GM12878 (cell line): Measurements from ENCODE around the gene PDZD2. TPM values are rescaled to one million over a fixed set of nuclear protein-coding genes. Genes with fewer than 3 reads are reported as not detected.

ENCODE experiments used
- ATAC-seq: fragments of 200-7000 bp; cut with Tn5 transposase; 3 replicates; pipeline ENCODE4 v1.9.1; 2020; ENCODE audit warnings: mild to moderate bottlenecking, moderate library complexity
- BruUV-seq: library from RNA; stranded (reverse); fragments of 400-500 nt; replicated peaks from 2 replicates; lab custom pipeline; 2021; lab: Mats Ljungman, UMichigan
- CTCF ChIA-PET: fragments of 300-600 bp; sonication (Branson Sonifier 250); formaldehyde crosslinking; extraction: SDS; loops from one replicate; lab custom pipeline; 2021; ENCODE audit warnings: inconsistent platforms; lab: Yijun Ruan, JAX
- POLR2A ChIA-PET: fragments of 350-600 bp; formaldehyde crosslinking; extraction: SDS; loops from one replicate; lab custom pipeline; 2021; ENCODE audit warnings: inconsistent platforms; lab: Charles Lee
- RAD21 ChIA-PET: fragments of 300-600 bp; sonication (Branson Sonifier 250); formaldehyde crosslinking; loops from one replicate; lab custom pipeline; 2023; ENCODE audit warnings: antibody characterized with exemption; ENCODE audit not compliant: unreplicated experiment; lab: Charles Lee
- SMC1A ChIA-PET: fragments of 300-600 bp; sonication (Branson Sonifier 250); formaldehyde crosslinking; loops from one replicate; lab custom pipeline; 2023; ENCODE audit not compliant: unreplicated experiment, uncharacterized antibody; lab: Charles Lee
- DNase-seq: peaks from one replicate; pipeline ENCODE4 v3.0.0-alpha.2; 2011; ENCODE audit warnings: low read depth, low spot score
- FAIRE-seq: peaks from 3 replicates; lab custom pipeline; 2011; peaks lifted over from hg19 to GRCh38; lab: Jason Lieb, UNC
- H2AFZ ChIP-seq: 2 replicates; pipeline ENCODE4 v1.6.0; 2011; ENCODE audit warnings: low read depth, low read length, control low read depth; ENCODE audit not compliant: control insufficient read depth
- H3K27ac ChIP-seq: 2 replicates; pipeline ENCODE4 v1.5.1; 2011; ENCODE audit warnings: control low read depth; ENCODE audit not compliant: control insufficient read depth, insufficient read depth
- H3K27me3 ChIP-seq, 2 experiments: replicated peaks in 1 of 2; 2 replicates each; pipeline versions ENCODE4 v1.6.0 to v1.6.1; 2011; ENCODE audit warnings: low read length in 1 of 2; ENCODE audit not compliant: control insufficient read depth in 2 of 2, insufficient read depth in 2 of 2
- H3K36me3 ChIP-seq, 2 experiments: 2 replicates each; pipeline ENCODE4 v1.5.1; 2011; ENCODE audit warnings: low read length in 1 of 2; ENCODE audit not compliant: control insufficient read depth in 2 of 2, insufficient read depth in 2 of 2
- H3K4me1 ChIP-seq: 2 replicates; pipeline ENCODE4 v1.6.1; 2011; ENCODE audit warnings: mild to moderate bottlenecking, low read length, moderate library complexity, mixed read lengths; ENCODE audit not compliant: control insufficient read depth, insufficient read depth
- H3K4me2 ChIP-seq: 2 replicates; pipeline ENCODE4 v1.6.0; 2011; ENCODE audit warnings: control low read depth; ENCODE audit not compliant: control insufficient read depth, insufficient read depth
- H3K4me3 ChIP-seq: fragments of 200-600 bp; sonication (generic); 2 replicates; pipeline ENCODE4 v1.5.1; 2016
- H3K79me2 ChIP-seq: 2 replicates; pipeline ENCODE4 v1.6.0; 2011; ENCODE audit warnings: low read length; ENCODE audit not compliant: control insufficient read depth, insufficient read depth
- H3K9ac ChIP-seq: 2 replicates; pipeline ENCODE4 v1.8.0; 2011; ENCODE audit warnings: low read length, control low read depth, mixed read lengths; ENCODE audit not compliant: control insufficient read depth, insufficient read depth
- H3K9me3 ChIP-seq: replicated peaks from 3 replicates; pipeline ENCODE4 v1.5.1; 2011; ENCODE audit warnings: mild to moderate bottlenecking, low read length; ENCODE audit not compliant: control insufficient read depth, insufficient read depth
- H4K20me1 ChIP-seq: 2 replicates; pipeline ENCODE4 v1.6.0; 2011; ENCODE audit not compliant: control insufficient read depth, insufficient read depth
- ATF7 ChIP-seq: fragments of 450-650 bp; IDR thresholded peaks from 2 replicates; pipeline ENCODE4 v1.6.1; 2016; ENCODE audit warnings: low read depth, mild to moderate bottlenecking
- BRCA1 ChIP-seq: IDR thresholded peaks from 2 replicates; pipeline ENCODE4 v1.6.1; 2011; ENCODE audit warnings: low read depth, low read length, improper control_type of control experiment
- CTCF ChIP-seq, 3 experiments: IDR thresholded peaks in 2 of 3; conservative IDR thresholded peaks in 1 of 3; 2 replicates each; pipeline ENCODE4 v1.5.1; 2011; ENCODE audit warnings: low read depth in 3 of 3, low read length in 3 of 3, mild to moderate bottlenecking in 3 of 3, control low read depth in 2 of 3, moderate library complexity in 2 of 3, inconsistent platforms in 1 of 3, mixed read lengths in 1 of 3; ENCODE audit not compliant: control insufficient read depth in 2 of 3, insufficient read depth in 1 of 3; ENCODE audit errors: extremely low read depth in 1 of 3
- FOXM1 ChIP-seq: IDR thresholded peaks from 2 replicates; pipeline ENCODE4 v1.6.1; 2012; ENCODE audit warnings: low read depth, mild to moderate bottlenecking, inconsistent platforms, low read length, moderate library complexity
- IRF3 ChIP-seq: fragments of 450-650 bp; IDR thresholded peaks from 2 replicates; pipeline ENCODE4 v1.6.1; 2014; ENCODE audit warnings: mild to moderate bottlenecking
- IRF5 ChIP-seq: fragments of 450-650 bp; IDR thresholded peaks from 2 replicates; pipeline ENCODE4 v1.6.1; 2017; ENCODE audit warnings: borderline replicate concordance
- JUNB ChIP-seq: IDR thresholded peaks from 2 replicates; pipeline ENCODE4 v1.6.1; 2016; ENCODE audit warnings: antibody characterized with exemption, mild to moderate bottlenecking
- MLLT1 ChIP-seq: fragments of 450-650 bp; IDR thresholded peaks from 2 replicates; pipeline ENCODE4 v1.6.1; 2016; ENCODE audit warnings: mild to moderate bottlenecking
- NFIC ChIP-seq: IDR thresholded peaks from 2 replicates; pipeline ENCODE4 v1.6.1; 2012; ENCODE audit warnings: low read depth, mild to moderate bottlenecking, inconsistent platforms, low read length, moderate library complexity
- NKRF ChIP-seq: fragments of 450-650 bp; conservative IDR thresholded peaks from 2 replicates; pipeline ENCODE4 v1.6.1; 2017; ENCODE audit warnings: mild to moderate bottlenecking, moderate library complexity
- RELB ChIP-seq: fragments of 450-650 bp; IDR thresholded peaks from 2 replicates; pipeline ENCODE4 v1.6.1; 2017; ENCODE audit warnings: low read depth, mild to moderate bottlenecking, moderate library complexity
- SMAD1 ChIP-seq: fragments of 450-650 bp; IDR thresholded peaks from 2 replicates; pipeline ENCODE4 v1.6.1; 2018; ENCODE audit warnings: mild to moderate bottlenecking, low read depth; ENCODE audit not compliant: partially characterized antibody
- SMAD5 ChIP-seq: IDR thresholded peaks from 2 replicates; pipeline ENCODE4 v1.6.1; 2016; ENCODE audit warnings: antibody characterized with exemption, low read depth
- TCF7 ChIP-seq: IDR thresholded peaks from 2 replicates; pipeline ENCODE4 v1.6.1; 2014; ENCODE audit warnings: antibody characterized with exemption, borderline replicate concordance
- YY1 ChIP-seq: IDR thresholded peaks from 2 replicates; pipeline ENCODE4 v1.6.1; 2011; ENCODE audit warnings: low read depth, mild to moderate bottlenecking, low read length
- WGBS: methylation state at CpG from one replicate; pipeline ENCODE4 v1.1.6; 2016; ENCODE audit warnings: low lambda C conversion rate; ENCODE audit not compliant: insufficient replicate concordance, insufficient coverage; ENCODE audit errors: missing lambda C conversion rate; 5-methylcytosine and 5-hydroxymethylcytosine counted together
- in situ Hi-C: fragments of 300-500 bp; cut with MboI; formaldehyde crosslinking; loops from 9 replicates; pipeline ENCODE4 v1.14.3; 2018; ENCODE audit warnings: mixed read lengths
- intact Hi-C: fragments of 100-400 bp; cut with micrococcal nuclease; formaldehyde crosslinking; loops from one replicate; pipeline ENCODE4 v1.14.2; 2022; ENCODE audit not compliant: unreplicated experiment
- polyA plus RNA-seq, 11 experiments: library from polyadenylated mRNA; depleted of rRNA in 4 of 11; unstranded in 6 of 11; stranded (reverse) in 5 of 11; fragments of >200 nt; fragmentation: Nextera tagmentation in 4 of 11; fragmentation: Illumina TruSeq in 1 of 11; extraction: Ambion mirVana in 4 of 11; extraction: Trizol in 1 of 11; gene quantifications; 1 replicate in 1 of 11; 2 replicates in 10 of 11; pipeline versions ENCODE4 v1.2.1 to v1.2.3, GENCODE V29; 2011 to 2016; ENCODE audit warnings: inconsistent platforms in 2 of 11, missing spikeins in 2 of 11, low read depth in 1 of 11
- total RNA-seq, 4 experiments: library from RNA; depleted of rRNA in 3 of 4; stranded (reverse); fragments of >200 nt in 3 of 4; fragmentation: Illumina TruSeq in 1 of 4; extraction: Trizol in 1 of 4; gene quantifications; 2 replicates each; pipeline versions ENCODE4 v1.2.1 to v1.2.3, GENCODE V29; 2013 to 2021

PDZD2 gene
- total and polyA plus RNA-seq, 10 of the 15 experiments (the other 5 are each of a cell fraction or from before 2014, with no cell fraction given): 0.01 to 0.58 (median 0.29) TPM; not detected in 3

GRCh38 chr5:31728039-31728438 lies 89.1 kb downstream of the PDZD2 start:
- ChIA-PET POLR2A (no interaction called here), CTCF (no interaction called here), RAD21 (no interaction called here), SMC1A (no interaction called here)
- H3K9me3 ChIP-seq: no peaks in the 10 kb centered on the region
- no peak overlapping the region for H2AFZ ChIP-seq
- no peak for DNase-seq
- H3K36me3 ChIP-seq: no peaks in the 10 kb centered on the region
- BruUV-seq: no TSS peak
- H4K20me1 ChIP-seq: no peaks in the 10 kb centered on the region
- no peaks in the 10 kb centered on the region for H3K27me3 ChIP-seq
- no peak overlapping the region for H3K4me3 ChIP-seq
- H3K27ac ChIP-seq: no peak overlapping the region
- FAIRE-seq: no peak
- no peaks in the 10 kb centered on the region for H3K79me2 ChIP-seq
- H3K4me1 ChIP-seq: no peaks in the 10 kb centered on the region
- TF ChIP-seq FOXM1 (no peak), IRF5 (no peak), TCF7 (no peak), RELB (no peak), NFIC (no peak), BRCA1 (no peak), YY1 (no peak), NKRF (no peak), ATF7 (no peak), CTCF (IDR thresholded peaks at IDR 0.05 in 2 of 3, conservative IDR thresholded peaks at IDR 0.05 in 1 of 3; ENCODE audit: control insufficient read depth in 2 of 3, extremely low read depth in 1 of 3, insufficient read depth in 1 of 3, low read depth in 3 of 3, low read length in 3 of 3) (no peak), IRF3 (no peak), SMAD5 (no peak), MLLT1 (no peak), SMAD1 (no peak), JUNB (no peak)
- WGBS: 8% methylated on average over 3 of the region's 3 CpGs
- H3K4me2 ChIP-seq: no peak overlapping the region
- in situ Hi-C loops: no loop called here
- no peak overlapping the region for H3K9ac ChIP-seq
- no peak for ATAC-seq
- intact Hi-C loops: no loop called here
